BJ (cell line): ENCODE results near the gene TIMM50. TPM values are rescaled to one million over a fixed set of nuclear protein-coding genes. Genes with fewer than 3 reads are reported as not detected.

ENCODE experiments used
- CTCF ChIA-PET: fragments of 350-600 bp; formaldehyde crosslinking; extraction: SDS; loops from one replicate; lab custom pipeline; 2021; ENCODE audit warnings: antibody characterized with exemption, inconsistent platforms; lab: Yijun Ruan, JAX
- POLR2A ChIA-PET: fragments of 300-600 bp; sonication (Branson Sonifier 250); formaldehyde crosslinking; extraction: SDS; loops from one replicate; lab custom pipeline; 2021; ENCODE audit warnings: antibody characterized with exemption; lab: Charles Lee
- DNase-seq: peaks from one replicate; pipeline ENCODE4 v3.0.0-alpha.2; 2011; ENCODE audit warnings: low read depth
- H3K27me3 ChIP-seq: 2 replicates; pipeline ENCODE4 v1.6.0; 2011; ENCODE audit warnings: low read length; ENCODE audit not compliant: control insufficient read depth, insufficient read depth
- H3K36me3 ChIP-seq: 2 replicates; pipeline ENCODE4 v1.5.1; 2011; ENCODE audit warnings: low read length; ENCODE audit not compliant: control insufficient read depth, insufficient read depth
- H3K4me3 ChIP-seq: 2 replicates; pipeline ENCODE4 v1.5.1; 2011; ENCODE audit warnings: low read depth, mild to moderate bottlenecking, control low read depth, low read length
- polyA plus RNA-seq: library from polyadenylated mRNA; depleted of rRNA; stranded (reverse); fragments of >200 nt; gene quantifications from 2 replicates; pipeline ENCODE4 v1.2.3, GENCODE V29; 2011; rRNA removed
- TF ChIP-seq, protein P1 (sequence below): IDR thresholded peaks from 2 replicates; pipeline ENCODE4 v1.5.1; 2011; ENCODE audit warnings: low read depth, mild to moderate bottlenecking, control low read depth, inconsistent platforms, low read length, moderate library complexity; ENCODE audit not compliant: insufficient read depth

Gene TIMM50
- polyA plus RNA-seq, 1 experiment, result 97.8 TPM

DNA sequence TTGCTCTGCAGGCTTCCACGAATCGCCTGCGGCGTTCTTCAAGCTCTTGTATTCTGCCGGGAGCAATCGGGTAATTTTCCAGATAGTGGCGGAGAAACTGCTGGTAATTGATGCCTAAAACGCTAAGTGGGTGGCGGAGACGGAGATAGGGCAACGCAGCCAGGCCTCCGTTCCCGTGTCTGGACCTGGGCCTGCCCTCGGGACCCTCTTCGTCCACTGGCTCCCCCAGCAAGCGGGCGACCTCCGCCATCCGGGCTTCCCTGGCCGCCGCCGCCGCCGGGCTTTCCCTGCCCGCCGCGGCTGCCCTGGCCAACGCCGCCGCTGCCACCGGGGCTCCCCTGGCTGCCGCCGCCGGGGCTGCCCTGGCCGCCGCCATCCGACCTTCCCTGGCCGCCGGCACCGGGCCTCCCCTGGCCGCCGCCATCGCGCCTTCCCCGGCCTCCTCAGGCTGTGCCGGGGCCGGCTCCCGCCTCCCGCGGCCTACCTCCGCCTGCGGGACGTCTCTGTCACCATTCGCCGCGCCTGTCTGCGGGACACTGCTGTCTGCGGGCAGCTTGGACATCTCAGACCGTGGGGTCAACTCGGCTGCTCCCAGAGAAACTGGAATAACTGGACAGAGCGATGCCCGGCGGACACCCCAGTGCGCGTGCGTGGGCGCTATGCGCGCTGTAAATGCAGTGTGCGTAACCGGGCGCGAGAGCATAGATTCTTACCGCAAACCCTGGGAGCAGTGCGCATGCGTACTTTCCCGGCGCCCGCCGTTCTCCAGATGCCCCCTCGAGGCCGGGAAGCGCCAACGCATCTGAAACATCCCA lies 59.1 kb downstream of the TIMM50 start, which contains the start of gene EID2:
Gene EID2, minus strand, starts transcription at position 644 of the 815 bp plus-strand sequence. Its CDS starts 82 bp downstream, at position 562.
- TF ChIP-seq, protein P1, sequence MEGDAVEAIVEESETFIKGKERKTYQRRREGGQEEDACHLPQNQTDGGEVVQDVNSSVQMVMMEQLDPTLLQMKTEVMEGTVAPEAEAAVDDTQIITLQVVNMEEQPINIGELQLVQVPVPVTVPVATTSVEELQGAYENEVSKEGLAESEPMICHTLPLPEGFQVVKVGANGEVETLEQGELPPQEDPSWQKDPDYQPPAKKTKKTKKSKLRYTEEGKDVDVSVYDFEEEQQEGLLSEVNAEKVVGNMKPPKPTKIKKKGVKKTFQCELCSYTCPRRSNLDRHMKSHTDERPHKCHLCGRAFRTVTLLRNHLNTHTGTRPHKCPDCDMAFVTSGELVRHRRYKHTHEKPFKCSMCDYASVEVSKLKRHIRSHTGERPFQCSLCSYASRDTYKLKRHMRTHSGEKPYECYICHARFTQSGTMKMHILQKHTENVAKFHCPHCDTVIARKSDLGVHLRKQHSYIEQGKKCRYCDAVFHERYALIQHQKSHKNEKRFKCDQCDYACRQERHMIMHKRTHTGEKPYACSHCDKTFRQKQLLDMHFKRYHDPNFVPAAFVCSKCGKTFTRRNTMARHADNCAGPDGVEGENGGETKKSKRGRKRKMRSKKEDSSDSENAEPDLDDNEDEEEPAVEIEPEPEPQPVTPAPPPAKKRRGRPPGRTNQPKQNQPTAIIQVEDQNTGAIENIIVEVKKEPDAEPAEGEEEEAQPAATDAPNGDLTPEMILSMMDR, result peak; percentile 90
- peak; percentile 62 for DNase-seq
- no peaks in the 10 kb centered on the region for H3K27me3 ChIP-seq
- ChIA-PET CTCF (interaction anchor here (1.0 to 5.1 kb wide), 5 partner anchors 9 to 294 kb away, joined by 3 to 28 read pairs (median 4); partner anchors contain the start of genes DYRK1B and PLEKHG2), POLR2A (no interaction called here)
- no peaks in the 10 kb centered on the region for H3K36me3 ChIP-seq
- H3K4me3 ChIP-seq, result peak within 1 kb of the TSS; percentile 87

DNA sequence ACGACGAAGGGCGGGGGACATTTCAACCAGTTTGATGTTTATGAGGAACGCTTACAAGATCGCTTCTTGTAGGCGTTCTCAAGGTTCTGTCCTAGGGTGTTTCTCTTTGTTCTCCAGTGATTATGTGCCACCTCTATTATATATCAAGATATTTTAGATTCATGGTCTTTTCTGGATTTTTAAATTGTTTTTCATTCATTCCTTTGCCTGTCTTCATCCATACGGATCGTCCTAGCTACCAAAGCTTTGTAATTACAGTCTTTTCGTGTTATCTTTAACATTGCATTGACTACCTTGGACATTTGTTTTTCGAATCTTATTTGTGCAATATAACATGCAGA lies 59.7 kb downstream of the TIMM50 start:
- POLR2A ChIA-PET, result no interaction called here

More for the DNA sequence above, 59.7 kb downstream of the TIMM50 start:
- DNase-seq, result no peak
- no peaks in the 10 kb centered on the region for H3K27me3 ChIP-seq
- TF ChIP-seq, protein P1, result no peak
- CTCF ChIA-PET, result interaction anchor here (0.8 to 5.1 kb wide), 5 partner anchors 8 to 294 kb away, joined by 3 to 28 read pairs (median 3); partner anchors contain the start of gene DYRK1B
- peak overlapping the region; percentile 87 for H3K4me3 ChIP-seq
- H3K36me3 ChIP-seq, result no peaks in the 10 kb centered on the region

Other genes starting within 250 kb of the TIMM50 start
- not detected in 2 replicates for gene IFNL3, start 235.8 kb upstream of the TIMM50 start, polyA plus RNA-seq
- gene IFNL4, start 232.0 kb upstream of the TIMM50 start, polyA plus RNA-seq, result not detected in 2 replicates
- not detected in 2 replicates for gene IFNL2, start 212.4 kb upstream of the TIMM50 start, polyA plus RNA-seq
- not detected in 2 replicates for gene IFNL1, start 184.4 kb upstream of the TIMM50 start, polyA plus RNA-seq
- gene LRFN1, start 160.0 kb upstream of the TIMM50 start, polyA plus RNA-seq, result 0.02 and 0.06 TPM in 2 replicates
- 0.50 and 0.56 TPM in 2 replicates for gene GMFG, start 144.8 kb upstream of the TIMM50 start, polyA plus RNA-seq
- 45.7 and 75.7 TPM in 2 replicates for gene SAMD4B, start 138.4 kb upstream of the TIMM50 start, polyA plus RNA-seq
- gene PAF1, start 89.7 kb upstream of the TIMM50 start, polyA plus RNA-seq, result 50.2 and 51.8 TPM in 2 replicates
- 28.5 and 36.6 TPM in 2 replicates for gene MED29, start 89.5 kb upstream of the TIMM50 start, polyA plus RNA-seq
- 4.8 and 9.5 TPM in 2 replicates for gene ZFP36, start 74.0 kb upstream of the TIMM50 start, polyA plus RNA-seq
- 12.5 and 20.6 TPM in 2 replicates for gene PLEKHG2, start 68.2 kb upstream of the TIMM50 start, polyA plus RNA-seq
- gene RPS16, start 44.9 kb upstream of the TIMM50 start, polyA plus RNA-seq, result 2,401 and 2,896 TPM in 2 replicates
- 55.2 and 81.8 TPM in 2 replicates for gene SUPT5H, start 35.3 kb upstream of the TIMM50 start, polyA plus RNA-seq
- gene DLL3, start 18.1 kb downstream of the TIMM50 start, polyA plus RNA-seq, result 0.71 and 1.0 TPM in 2 replicates
- not detected in 2 replicates for gene SELENOV, start 34.3 kb downstream of the TIMM50 start, polyA plus RNA-seq
- gene EID2B, start 52.0 kb downstream of the TIMM50 start, polyA plus RNA-seq, result 2.2 and 2.3 TPM in 2 replicates
- gene EID2, start 59.3 kb downstream of the TIMM50 start, polyA plus RNA-seq, result 5.5 and 7.9 TPM in 2 replicates
- not detected in 2 replicates for gene LGALS13, start 121.7 kb downstream of the TIMM50 start, polyA plus RNA-seq
- gene LGALS16, start 175.1 kb downstream of the TIMM50 start, polyA plus RNA-seq, result not detected in 2 replicates
- gene LGALS14, start 223.6 kb downstream of the TIMM50 start, polyA plus RNA-seq, result not detected in 2 replicates